ENCODE results near the gene PRR16. TPM values are rescaled to one million over a fixed set of nuclear protein-coding genes. Genes with fewer than 3 reads are reported as not detected.
"Not testable (repeated sequence)": the region's sequence is repeated elsewhere in the genome, so short reads cannot be mapped to it uniquely, and the experiment has no call there.

PRR16 gene
- total RNA-seq, 1 donor from 2014 or later = 17.2 TPM

- no peak for DNase-seq (ENCODE audit: low read depth)
Measured at GRCh38 chr5:120632430-120632829, 168.3 kb downstream of the PRR16 start.

- DNase-seq (ENCODE audit: low read depth) = no peak
Measured at GRCh38 chr5:120638449-120638848, 174.3 kb downstream of the PRR16 start.

GRCh38 chr5:120640778-120641177 lies 176.7 kb downstream of the PRR16 start:
- DNase-seq (ENCODE audit: low read depth) = no peak

GRCh38 chr5:120644516-120644915 lies 180.4 kb downstream of the PRR16 start:
- no peak for DNase-seq (ENCODE audit: low read depth)

GRCh38 chr5:120655828-120656435 lies 191.8 kb downstream of the PRR16 start:
- peak; percentile 36 for DNase-seq (ENCODE audit: low read depth)

GRCh38 chr5:120657104-120657503 lies 193.0 kb downstream of the PRR16 start:
- no peak for DNase-seq (ENCODE audit: low read depth)

- DNase-seq (ENCODE audit: low read depth) = no peak
Measured at GRCh38 chr5:120677481-120677880, 213.4 kb downstream of the PRR16 start.

- DNase-seq (ENCODE audit: low read depth) = no peak
Measured at GRCh38 chr5:120678279-120678678, 214.2 kb downstream of the PRR16 start.

- no peak for DNase-seq (ENCODE audit: low read depth)
Measured at GRCh38 chr5:120682851-120683250, 218.8 kb downstream of the PRR16 start.

GRCh38 chr5:120683580-120683979 lies 219.5 kb downstream of the PRR16 start:
- no peak for DNase-seq (ENCODE audit: low read depth)

- peak; percentile 28 for DNase-seq (ENCODE audit: low read depth)
Measured at GRCh38 chr5:120684213-120684612, 220.1 kb downstream of the PRR16 start.

- DNase-seq (ENCODE audit: low read depth) = peak; percentile 17
Measured at GRCh38 chr5:120684749-120685415, 220.8 kb downstream of the PRR16 start.

- DNase-seq (ENCODE audit: low read depth) = peak; percentile 3
Measured at GRCh38 chr5:120690621-120691407, 226.7 kb downstream of the PRR16 start.

GRCh38 chr5:120692325-120692724 lies 228.2 kb downstream of the PRR16 start:
- DNase-seq (ENCODE audit: low read depth) = no peak

- DNase-seq (ENCODE audit: low read depth) = no peak
Measured at GRCh38 chr5:120695368-120695880, 231.3 kb downstream of the PRR16 start.

- DNase-seq (ENCODE audit: low read depth) = no peak
Measured at GRCh38 chr5:120697147-120697546, 233.0 kb downstream of the PRR16 start.

GRCh38 chr5:120697670-120698327 lies 233.7 kb downstream of the PRR16 start:
- not testable (repeated sequence) for DNase-seq (ENCODE audit: low read depth)

GRCh38 chr5:120700653-120701052 lies 236.6 kb downstream of the PRR16 start:
- DNase-seq (ENCODE audit: low read depth) = not testable (repeated sequence)

- not testable (repeated sequence) for DNase-seq (ENCODE audit: low read depth)
Measured at GRCh38 chr5:120702817-120703538, 238.9 kb downstream of the PRR16 start.

- no peak for DNase-seq (ENCODE audit: low read depth)
Measured at GRCh38 chr5:120703918-120704587, 240.0 kb downstream of the PRR16 start.
